C4-2B (cell line): ENCODE data around the gene TUBB1.

Experiments
- ZFX ChIP-seq: fragments of 450-650 bp; IDR thresholded peaks from 2 replicates; pipeline ENCODE4 v1.6.1; 2017
- TF ChIP-seq, protein P1 (sequence below): fragments of 450-650 bp; conservative IDR thresholded peaks from 2 replicates; pipeline ENCODE4 v1.5.1; 2017; ENCODE audit warnings: mild to moderate bottlenecking

DNA sequence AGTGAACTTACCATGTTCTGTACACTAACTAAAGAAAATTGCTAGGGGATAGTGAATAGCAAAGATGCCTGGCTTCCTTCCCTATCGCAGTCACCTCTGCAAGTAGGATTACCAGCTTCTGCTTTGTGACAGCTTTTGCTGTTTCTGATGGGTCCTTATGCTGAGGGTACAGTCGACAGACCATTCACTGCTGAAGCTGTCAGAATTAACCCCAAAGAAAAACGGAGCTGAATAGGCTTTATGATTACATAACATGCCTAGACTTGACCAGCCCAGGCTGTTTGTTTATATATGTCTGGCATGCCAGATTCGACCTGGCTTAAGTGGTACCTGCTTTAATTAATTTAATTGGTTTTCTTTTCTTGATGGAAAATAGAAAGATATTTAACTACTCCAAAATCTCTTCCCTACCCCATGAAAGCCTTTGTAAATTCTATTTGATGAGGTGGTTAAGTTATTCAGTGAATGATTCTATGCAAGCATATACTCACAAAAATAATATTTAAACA lies 45.0 kb downstream of the TUBB1 start:
- TF ChIP-seq, protein P1, sequence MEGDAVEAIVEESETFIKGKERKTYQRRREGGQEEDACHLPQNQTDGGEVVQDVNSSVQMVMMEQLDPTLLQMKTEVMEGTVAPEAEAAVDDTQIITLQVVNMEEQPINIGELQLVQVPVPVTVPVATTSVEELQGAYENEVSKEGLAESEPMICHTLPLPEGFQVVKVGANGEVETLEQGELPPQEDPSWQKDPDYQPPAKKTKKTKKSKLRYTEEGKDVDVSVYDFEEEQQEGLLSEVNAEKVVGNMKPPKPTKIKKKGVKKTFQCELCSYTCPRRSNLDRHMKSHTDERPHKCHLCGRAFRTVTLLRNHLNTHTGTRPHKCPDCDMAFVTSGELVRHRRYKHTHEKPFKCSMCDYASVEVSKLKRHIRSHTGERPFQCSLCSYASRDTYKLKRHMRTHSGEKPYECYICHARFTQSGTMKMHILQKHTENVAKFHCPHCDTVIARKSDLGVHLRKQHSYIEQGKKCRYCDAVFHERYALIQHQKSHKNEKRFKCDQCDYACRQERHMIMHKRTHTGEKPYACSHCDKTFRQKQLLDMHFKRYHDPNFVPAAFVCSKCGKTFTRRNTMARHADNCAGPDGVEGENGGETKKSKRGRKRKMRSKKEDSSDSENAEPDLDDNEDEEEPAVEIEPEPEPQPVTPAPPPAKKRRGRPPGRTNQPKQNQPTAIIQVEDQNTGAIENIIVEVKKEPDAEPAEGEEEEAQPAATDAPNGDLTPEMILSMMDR: no peak
- no peak for TF ChIP-seq ZFX
